GM18505 (cell line): Measurements from ENCODE around the gene ORAI2.
A peak's percentile ranks its signal among the peaks of the same experiment; 100 is the strongest.

Experiments used
- ATAC-seq: cut with Tn5 transposase; IDR thresholded peaks from one replicate; pipeline ENCODE4 v1.9.1; 2021; ENCODE audit not compliant: unreplicated experiment
- POLR2A ChIP-seq: IDR thresholded peaks from 4 replicates; pipeline ENCODE4 v1.6.1; 2011; ENCODE audit warnings: borderline replicate concordance; ENCODE audit not compliant: insufficient read depth, insufficient read length; ENCODE audit errors: extremely low read depth

ORAI2 gene

GRCh38 chr7:102456327-102456726, 23.0 kb downstream of the ORAI2 start:
- no peak for ATAC-seq
- TF ChIP-seq POLR2A, result no peak

GRCh38 chr7:102457352-102457924, 24.1 kb downstream of the ORAI2 start:
- no peak for ATAC-seq
- no peak for TF ChIP-seq POLR2A

GRCh38 chr7:102459221-102459844, 26.0 kb downstream of the ORAI2 start:
- ATAC-seq, result no peak
- TF ChIP-seq POLR2A, result no peak

- no peak for TF ChIP-seq POLR2A
- no peak for ATAC-seq
These were observed 27.1 kb downstream of the ORAI2 start for GRCh38 chr7:102460467-102460866.

- TF ChIP-seq POLR2A, result no peak
- no peak for ATAC-seq
These were observed 30.6 kb downstream of the ORAI2 start for GRCh38 chr7:102463841-102464576.

- peak; percentile 86 for ATAC-seq
- peak; percentile 84 for TF ChIP-seq POLR2A
These were observed 31.4 kb downstream of the ORAI2 start, which contains the start of the genes ALKBH4 and LRWD1 for GRCh38 chr7:102464577-102465280. Gene ALKBH4, minus strand, starts transcription at chr7:102464863. Its CDS starts 27 bp downstream, at chr7:102464836. Gene LRWD1, plus strand, starts transcription at chr7:102464984. Its CDS starts 97 bp downstream, at chr7:102465081.

- ATAC-seq, result no peak
- TF ChIP-seq POLR2A, result no peak
These were observed 32.7 kb downstream of the ORAI2 start for GRCh38 chr7:102466097-102466496.

- TF ChIP-seq POLR2A, result no peak
- ATAC-seq, result no peak
These were observed 34.5 kb downstream of the ORAI2 start for GRCh38 chr7:102467581-102468477.

- ATAC-seq, result no peak
- no peak for TF ChIP-seq POLR2A
These were observed 35.3 kb downstream of the ORAI2 start for GRCh38 chr7:102468478-102469350.

- no peak for ATAC-seq
- TF ChIP-seq POLR2A, result no peak
These were observed 36.1 kb downstream of the ORAI2 start for GRCh38 chr7:102469351-102469971.
